SU-DHL-6 (cell line): ENCODE results near the gene PPP1CC.

Experiments
- EZH2phosphoT487 ChIP-seq: fragments of 200-600 bp; sonication (generic), shearing (Covaris generic); conservative IDR thresholded peaks from 2 replicates; pipeline ENCODE4 v1.6.1; 2018; ENCODE audit warnings: mild to moderate bottlenecking, antibody characterized with exemption, low read length, moderate library complexity, mixed read lengths
- TF ChIP-seq, protein P1 (sequence below): fragments of 200-600 bp; sonication (generic); IDR thresholded peaks from one replicate; pipeline ENCODE4 v1.5.1; 2017; ENCODE audit warnings: antibody characterized with exemption, mild to moderate bottlenecking, low read length, moderate library complexity; ENCODE audit not compliant: insufficient read depth, poor library complexity, severe bottlenecking

GRCh38 chr12:110739488-110739887 is 3.2 kb downstream of the PPP1CC start:
- TF ChIP-seq, protein P1, sequence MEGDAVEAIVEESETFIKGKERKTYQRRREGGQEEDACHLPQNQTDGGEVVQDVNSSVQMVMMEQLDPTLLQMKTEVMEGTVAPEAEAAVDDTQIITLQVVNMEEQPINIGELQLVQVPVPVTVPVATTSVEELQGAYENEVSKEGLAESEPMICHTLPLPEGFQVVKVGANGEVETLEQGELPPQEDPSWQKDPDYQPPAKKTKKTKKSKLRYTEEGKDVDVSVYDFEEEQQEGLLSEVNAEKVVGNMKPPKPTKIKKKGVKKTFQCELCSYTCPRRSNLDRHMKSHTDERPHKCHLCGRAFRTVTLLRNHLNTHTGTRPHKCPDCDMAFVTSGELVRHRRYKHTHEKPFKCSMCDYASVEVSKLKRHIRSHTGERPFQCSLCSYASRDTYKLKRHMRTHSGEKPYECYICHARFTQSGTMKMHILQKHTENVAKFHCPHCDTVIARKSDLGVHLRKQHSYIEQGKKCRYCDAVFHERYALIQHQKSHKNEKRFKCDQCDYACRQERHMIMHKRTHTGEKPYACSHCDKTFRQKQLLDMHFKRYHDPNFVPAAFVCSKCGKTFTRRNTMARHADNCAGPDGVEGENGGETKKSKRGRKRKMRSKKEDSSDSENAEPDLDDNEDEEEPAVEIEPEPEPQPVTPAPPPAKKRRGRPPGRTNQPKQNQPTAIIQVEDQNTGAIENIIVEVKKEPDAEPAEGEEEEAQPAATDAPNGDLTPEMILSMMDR = no peak
- no peak for TF ChIP-seq EZH2phosphoT487
